PC-9 (cell line): ENCODE results near the gene DDO.
"Not testable (repeated sequence)": the region's sequence is repeated elsewhere in the genome, so short reads cannot be mapped to it uniquely, and the experiment has no call there.

Source experiments
- CTCF ChIP-seq: fragments of 200-600 bp; sonication (generic); conservative IDR thresholded peaks from 2 replicates; pipeline ENCODE4 v1.6.1; 2017; ENCODE audit warnings: mixed run types, antibody characterized with exemption, mild to moderate bottlenecking, moderate library complexity
- EZH2 ChIP-seq: fragments of 200-600 bp; sonication (generic); IDR thresholded peaks from 2 replicates; pipeline ENCODE4 v1.8.0; 2017; ENCODE audit warnings: antibody characterized with exemption, low read depth

- TF ChIP-seq CTCF, result peak; percentile 80
- TF ChIP-seq EZH2, result not testable (repeated sequence)
These were observed 42.3 kb upstream of the DDO start for GRCh38 chr6:110457567-110458175.
